GM19043 (cell line): ENCODE data around the gene IL1RN.

ENCODE experiments used
- ATAC-seq: cut with Tn5 transposase; IDR thresholded peaks from one replicate; pipeline ENCODE4 v1.9.1; 2021; ENCODE audit warnings: low read depth; ENCODE audit not compliant: unreplicated experiment

Gene IL1RN

GRCh38 chr2:113149553-113150257 is 22.3 kb downstream of the IL1RN start:
- ATAC-seq, result no peak

GRCh38 chr2:113150258-113150601 is 22.8 kb downstream of the IL1RN start:
- no peak for ATAC-seq

GRCh38 chr2:113155331-113155730 is 27.9 kb downstream of the IL1RN start:
- ATAC-seq, result no peak

- ATAC-seq, result no peak
Measured at GRCh38 chr2:113156278-113157117, 29.1 kb downstream of the IL1RN start.

GRCh38 chr2:113157118-113157896 is 29.9 kb downstream of the IL1RN start:
- peak; percentile 63 for ATAC-seq

GRCh38 chr2:113157897-113158753 is 30.7 kb downstream of the IL1RN start:
- no peak for ATAC-seq

GRCh38 chr2:113158884-113159553 is 31.6 kb downstream of the IL1RN start:
- no peak for ATAC-seq

- no peak for ATAC-seq
Measured at GRCh38 chr2:113160248-113160647, 32.9 kb downstream of the IL1RN start.

- no peak for ATAC-seq
Measured at GRCh38 chr2:113160962-113161361, 33.6 kb downstream of the IL1RN start.

- ATAC-seq, result no peak
Measured at GRCh38 chr2:113162173-113162572, 34.8 kb downstream of the IL1RN start.

- no peak for ATAC-seq
Measured at GRCh38 chr2:113162869-113163268, 35.5 kb downstream of the IL1RN start.

- no peak for ATAC-seq
Measured at GRCh38 chr2:113164215-113164929, 37.0 kb downstream of the IL1RN start.

GRCh38 chr2:113164930-113165585 is 37.7 kb downstream of the IL1RN start:
- no peak for ATAC-seq

- ATAC-seq, result no peak
Measured at GRCh38 chr2:113166187-113166645, 38.8 kb downstream of the IL1RN start.

- no peak for ATAC-seq
Measured at GRCh38 chr2:113167115-113167932, 39.9 kb downstream of the IL1RN start.

GRCh38 chr2:113167962-113168340 is 40.6 kb downstream of the IL1RN start:
- ATAC-seq, result no peak

- ATAC-seq, result no peak
Measured at GRCh38 chr2:113169002-113169530, 41.7 kb downstream of the IL1RN start.
